Measurements from ENCODE around the gene SIRPB2. TPM values are rescaled to one million over a fixed set of nuclear protein-coding genes. Genes with fewer than 3 reads are reported as not detected.

The SIRPB2 gene
- total and polyA plus RNA-seq, 4 donors, result 0.99 to 4.4 (median 2.2) TPM

DNA sequence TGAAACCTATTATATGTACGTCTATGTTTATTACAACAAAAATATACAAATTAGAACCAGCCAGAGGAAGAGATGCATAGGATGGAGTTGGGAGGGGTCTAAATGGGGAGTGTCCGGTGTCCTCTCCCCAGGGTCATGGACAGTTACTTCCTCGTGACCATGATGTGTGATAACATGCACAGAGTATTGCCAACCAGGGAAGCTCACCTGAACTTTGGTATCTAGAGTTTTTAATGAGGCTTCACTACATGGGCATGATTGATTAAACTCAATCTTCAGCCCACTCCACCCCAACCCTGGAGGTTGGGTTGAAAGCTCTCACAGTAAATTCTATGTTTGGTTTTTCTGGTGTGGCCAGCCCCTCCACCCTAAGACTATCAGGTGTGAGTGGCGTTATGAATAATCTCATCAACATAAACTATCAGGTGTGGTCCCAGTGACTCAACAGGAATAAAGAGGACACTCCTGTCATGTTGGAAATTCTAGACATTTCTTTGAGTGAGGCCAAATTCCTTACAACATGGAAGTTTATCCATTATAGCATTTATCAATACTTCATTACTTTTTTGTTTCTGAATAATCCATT lies 62.0 kb downstream of the SIRPB2 start (continued):
- TF ChIP-seq ATF3 (IDR thresholded peaks at IDR 0.05), result no peak
- TF ChIP-seq EGR1 (IDR thresholded peaks at IDR 0.05; ENCODE audit: low read depth in 2 of 2), result no peak
- TF ChIP-seq RAD21 (IDR thresholded peaks at IDR 0.05), result no peak
- TF ChIP-seq JUND (IDR thresholded peaks at IDR 0.05), result no peak
- TF ChIP-seq HNF4G (IDR thresholded peaks at IDR 0.05), result no peak
- no peak for TF ChIP-seq SP1 (IDR thresholded peaks at IDR 0.05)
- no peak for TF ChIP-seq HNF4A (conservative IDR thresholded peaks at IDR 0.05)
- no peak for TF ChIP-seq YY1 (IDR thresholded peaks at IDR 0.05)
- TF ChIP-seq RXRA (IDR thresholded peaks at IDR 0.05), result no peak

- H3K27ac ChIP-seq (ENCODE audit: low read depth in 1 of 2, low read length in 2 of 2), result no peak overlapping the region
- H3K36me3 ChIP-seq (ENCODE audit: control insufficient read depth in 4 of 4, insufficient read depth in 3 of 4, low read depth in 1 of 4, low read length in 3 of 4), result no peaks in the 10 kb centered on the region
- H3K9ac ChIP-seq (ENCODE audit: low read depth in 1 of 2, low read length in 2 of 2), result no peak overlapping the region
- TF ChIP-seq TAF1 (conservative IDR thresholded peaks at IDR 0.05), result no peak
- no peak for TF ChIP-seq NR2F2 (IDR thresholded peaks at IDR 0.05)
- TF ChIP-seq CTCF (IDR thresholded peaks at IDR 0.05; ENCODE audit: low read depth, low read length, missing input control), result no peak
- TF ChIP-seq EGR1 (IDR thresholded peaks at IDR 0.05; ENCODE audit: low read depth in 2 of 2), result no peak
- TF ChIP-seq HNF4A (conservative IDR thresholded peaks at IDR 0.05), result no peak
- TF ChIP-seq ZBTB33 (IDR thresholded peaks at IDR 0.05), result no peak
- no peak for TF ChIP-seq FOXA1 (IDR thresholded peaks at IDR 0.05)
- TF ChIP-seq RAD21 (IDR thresholded peaks at IDR 0.05), result no peak
- TF ChIP-seq JUND (IDR thresholded peaks at IDR 0.05), result no peak
- TF ChIP-seq MAX (IDR thresholded peaks at IDR 0.05), result no peak
- TF ChIP-seq ATF3 (IDR thresholded peaks at IDR 0.05), result no peak
- TF ChIP-seq, protein P1, sequence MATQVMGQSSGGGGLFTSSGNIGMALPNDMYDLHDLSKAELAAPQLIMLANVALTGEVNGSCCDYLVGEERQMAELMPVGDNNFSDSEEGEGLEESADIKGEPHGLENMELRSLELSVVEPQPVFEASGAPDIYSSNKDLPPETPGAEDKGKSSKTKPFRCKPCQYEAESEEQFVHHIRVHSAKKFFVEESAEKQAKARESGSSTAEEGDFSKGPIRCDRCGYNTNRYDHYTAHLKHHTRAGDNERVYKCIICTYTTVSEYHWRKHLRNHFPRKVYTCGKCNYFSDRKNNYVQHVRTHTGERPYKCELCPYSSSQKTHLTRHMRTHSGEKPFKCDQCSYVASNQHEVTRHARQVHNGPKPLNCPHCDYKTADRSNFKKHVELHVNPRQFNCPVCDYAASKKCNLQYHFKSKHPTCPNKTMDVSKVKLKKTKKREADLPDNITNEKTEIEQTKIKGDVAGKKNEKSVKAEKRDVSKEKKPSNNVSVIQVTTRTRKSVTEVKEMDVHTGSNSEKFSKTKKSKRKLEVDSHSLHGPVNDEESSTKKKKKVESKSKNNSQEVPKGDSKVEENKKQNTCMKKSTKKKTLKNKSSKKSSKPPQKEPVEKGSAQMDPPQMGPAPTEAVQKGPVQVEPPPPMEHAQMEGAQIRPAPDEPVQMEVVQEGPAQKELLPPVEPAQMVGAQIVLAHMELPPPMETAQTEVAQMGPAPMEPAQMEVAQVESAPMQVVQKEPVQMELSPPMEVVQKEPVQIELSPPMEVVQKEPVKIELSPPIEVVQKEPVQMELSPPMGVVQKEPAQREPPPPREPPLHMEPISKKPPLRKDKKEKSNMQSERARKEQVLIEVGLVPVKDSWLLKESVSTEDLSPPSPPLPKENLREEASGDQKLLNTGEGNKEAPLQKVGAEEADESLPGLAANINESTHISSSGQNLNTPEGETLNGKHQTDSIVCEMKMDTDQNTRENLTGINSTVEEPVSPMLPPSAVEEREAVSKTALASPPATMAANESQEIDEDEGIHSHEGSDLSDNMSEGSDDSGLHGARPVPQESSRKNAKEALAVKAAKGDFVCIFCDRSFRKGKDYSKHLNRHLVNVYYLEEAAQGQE (IDR thresholded peaks at IDR 0.05), result no peak
- TF ChIP-seq GABPA (IDR thresholded peaks at IDR 0.05 in 1 of 2, conservative IDR thresholded peaks at IDR 0.05 in 1 of 2), result no peak
- no peak for TF ChIP-seq FOXA2 (IDR thresholded peaks at IDR 0.05)
- TF ChIP-seq YY1 (IDR thresholded peaks at IDR 0.05), result no peak
- no peak for TF ChIP-seq RXRA (IDR thresholded peaks at IDR 0.05)
- TF ChIP-seq HNF4G (IDR thresholded peaks at IDR 0.05), result no peak
- no peak for TF ChIP-seq SP1 (IDR thresholded peaks at IDR 0.05)
- H3K9me3 ChIP-seq (ENCODE audit: control insufficient read depth in 4 of 4, low read length in 3 of 4), result no peaks in the 10 kb centered on the region
- no peak for DNase-seq (ENCODE audit: low spot score)
- H3K27me3 ChIP-seq (ENCODE audit: control insufficient read depth in 4 of 4, insufficient read depth in 4 of 4, low read length in 3 of 4), result no peaks in the 10 kb centered on the region
- H3K4me1 ChIP-seq (ENCODE audit: control insufficient read depth in 4 of 4, insufficient read depth in 4 of 4, low read length in 3 of 4), result no peaks in the 10 kb centered on the region
- 75% methylated on average over 3 of the region's 3 CpGs for WGBS
- H3K4me3 ChIP-seq (ENCODE audit: low read depth in 1 of 3, low read length in 3 of 3), result no peak overlapping the region
These were observed 63.7 kb downstream of the SIRPB2 start for GRCh38 chr20:1427457-1428054.
